ENCODE measurements around the gene REPS1.

GRCh38 chr6:138989098-138989983 is 1.3 kb upstream of the REPS1 start:
- TF ChIP-seq GLI4 (CRISPR knock-in tag; IDR thresholded peaks at IDR 0.05; ENCODE audit: borderline replicate concordance) (no peak), EZH2 (conservative IDR thresholded peaks at IDR 0.05; ENCODE audit: low read depth, low read length) (no peak), ZSCAN5A (CRISPR knock-in tag; IDR thresholded peaks at IDR 0.05; ENCODE audit: borderline replicate concordance) (no peak), ZNF274 (CRISPR knock-in tag; IDR thresholded peaks at IDR 0.05) (no peak), ZBTB7A (CRISPR knock-in tag; IDR thresholded peaks at IDR 0.05) (no peak), CTCF (CRISPR knock-in tag; IDR thresholded peaks at IDR 0.05) (no peak), KDM5A (IDR thresholded peaks at IDR 0.05; ENCODE audit: borderline replicate concordance, low read length) (no peak), CHD2 (IDR thresholded peaks at IDR 0.05; ENCODE audit: low read depth, low read length) (no peak), IRF1 (CRISPR knock-in tag; IDR thresholded peaks at IDR 0.05; ENCODE audit: low read depth) (no peak), NBN (conservative IDR thresholded peaks at IDR 0.05) (no peak), HBP1 (CRISPR knock-in tag; IDR thresholded peaks at IDR 0.05; ENCODE audit: low read depth) (no peak), SOX13 (IDR thresholded peaks at IDR 0.05) (peak; percentile 66), SOX13 (CRISPR knock-in tag; conservative IDR thresholded peaks at IDR 0.05 in 1 of 2, IDR thresholded peaks at IDR 0.05 in 1 of 2) (peak in 1 of 2 experiments; percentile 95; a peak in 2 of 4 replicates)
